Measurements from ENCODE around the gene EIF3C.
"Not testable (repeated sequence)": the region's sequence is repeated elsewhere in the genome, so short reads cannot be mapped to it uniquely, and the experiment has no call there.

Gene EIF3C, protein sequence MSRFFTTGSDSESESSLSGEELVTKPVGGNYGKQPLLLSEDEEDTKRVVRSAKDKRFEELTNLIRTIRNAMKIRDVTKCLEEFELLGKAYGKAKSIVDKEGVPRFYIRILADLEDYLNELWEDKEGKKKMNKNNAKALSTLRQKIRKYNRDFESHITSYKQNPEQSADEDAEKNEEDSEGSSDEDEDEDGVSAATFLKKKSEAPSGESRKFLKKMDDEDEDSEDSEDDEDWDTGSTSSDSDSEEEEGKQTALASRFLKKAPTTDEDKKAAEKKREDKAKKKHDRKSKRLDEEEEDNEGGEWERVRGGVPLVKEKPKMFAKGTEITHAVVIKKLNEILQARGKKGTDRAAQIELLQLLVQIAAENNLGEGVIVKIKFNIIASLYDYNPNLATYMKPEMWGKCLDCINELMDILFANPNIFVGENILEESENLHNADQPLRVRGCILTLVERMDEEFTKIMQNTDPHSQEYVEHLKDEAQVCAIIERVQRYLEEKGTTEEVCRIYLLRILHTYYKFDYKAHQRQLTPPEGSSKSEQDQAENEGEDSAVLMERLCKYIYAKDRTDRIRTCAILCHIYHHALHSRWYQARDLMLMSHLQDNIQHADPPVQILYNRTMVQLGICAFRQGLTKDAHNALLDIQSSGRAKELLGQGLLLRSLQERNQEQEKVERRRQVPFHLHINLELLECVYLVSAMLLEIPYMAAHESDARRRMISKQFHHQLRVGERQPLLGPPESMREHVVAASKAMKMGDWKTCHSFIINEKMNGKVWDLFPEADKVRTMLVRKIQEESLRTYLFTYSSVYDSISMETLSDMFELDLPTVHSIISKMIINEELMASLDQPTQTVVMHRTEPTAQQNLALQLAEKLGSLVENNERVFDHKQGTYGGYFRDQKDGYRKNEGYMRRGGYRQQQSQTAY

DNA sequence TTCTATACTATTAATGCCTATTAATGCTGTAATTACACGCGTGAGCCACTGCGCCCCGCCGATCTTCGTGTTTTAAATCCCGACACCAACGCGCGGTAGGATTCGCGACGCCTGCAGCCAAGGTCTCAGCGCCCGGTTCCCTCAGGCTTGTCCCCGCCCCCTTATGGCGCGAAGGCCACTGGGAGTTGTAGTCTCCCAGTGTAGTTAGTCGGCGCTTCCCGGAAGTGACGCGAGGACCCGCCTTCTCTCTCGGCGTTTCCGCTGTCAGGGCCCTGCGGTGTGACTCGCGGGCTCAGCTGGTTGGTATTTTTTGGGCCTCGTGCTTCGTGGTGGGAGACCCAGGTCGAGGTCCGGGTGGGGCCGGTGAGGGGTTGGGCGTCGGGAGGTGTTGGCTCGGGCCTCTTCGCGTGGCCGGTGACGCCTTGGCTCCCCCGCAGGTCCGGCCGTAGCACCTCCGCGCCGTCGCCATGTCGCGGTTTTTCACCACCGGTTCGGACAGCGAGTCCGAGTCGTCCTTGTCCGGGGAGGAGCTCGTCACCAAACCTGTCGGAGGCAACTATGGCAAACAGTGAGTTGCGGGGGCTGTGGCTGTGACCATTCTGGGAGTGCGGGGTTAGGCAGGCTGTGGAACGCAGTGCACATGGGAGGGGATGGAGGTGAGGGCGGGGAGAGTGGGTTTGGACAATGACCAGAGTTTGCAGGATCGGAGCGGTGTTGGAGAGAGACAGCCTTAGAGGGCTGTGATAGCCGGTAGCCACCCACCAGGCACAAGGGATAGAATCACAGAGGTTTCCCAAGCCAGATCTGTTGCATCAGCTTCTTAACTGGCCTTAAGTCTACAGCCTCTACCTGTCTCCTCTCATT lies at the start of gene EIF3C:
Gene EIF3C, plus strand, starts transcription at position 245 of the 864 bp plus-strand sequence. Its CDS starts 223 bp downstream, at position 468.
- DNase-seq (ENCODE audit: low read depth, low spot score), result not testable (repeated sequence)

DNA sequence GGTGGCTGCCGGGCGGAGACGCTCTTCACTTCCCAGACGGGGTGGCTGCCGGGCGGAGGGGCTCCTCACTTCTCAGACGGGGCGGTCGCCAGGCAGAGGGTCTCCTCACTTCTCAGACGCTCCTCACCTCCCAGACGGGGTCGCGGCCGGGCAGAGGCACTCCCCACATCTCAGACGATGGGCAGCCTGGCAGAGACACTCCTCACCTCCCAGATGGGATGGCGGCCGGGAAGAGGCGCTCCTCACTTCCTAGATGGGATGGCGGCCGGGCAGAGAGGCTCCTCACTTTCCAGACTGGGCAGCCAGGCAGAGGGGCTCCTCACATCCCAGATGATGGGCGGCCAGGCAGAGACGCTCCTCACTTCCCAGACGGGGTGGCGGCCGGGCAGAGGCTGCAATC lies 45.0 kb upstream of the EIF3C start:
- not testable (repeated sequence) for DNase-seq (ENCODE audit: low read depth, low spot score)

DNA sequence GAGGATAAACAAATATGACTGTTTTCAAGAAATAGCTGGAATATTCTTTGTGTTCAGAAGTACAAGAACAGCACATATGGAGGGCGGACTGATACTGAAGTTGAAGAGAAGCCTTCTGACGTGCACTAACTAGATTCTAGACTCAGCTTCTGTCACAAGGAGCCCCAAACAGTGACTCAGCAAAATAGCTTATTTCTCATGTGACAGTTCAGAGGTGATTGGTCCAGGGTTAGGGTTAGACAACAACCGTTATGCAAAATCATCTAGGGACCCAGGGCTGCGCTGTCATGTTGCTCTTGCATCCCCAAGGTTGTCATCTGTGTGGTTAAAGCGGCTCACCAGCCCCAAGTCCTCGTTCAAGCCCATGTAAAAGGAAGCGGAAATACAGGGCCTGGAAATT lies 43.8 kb upstream of the EIF3C start:
- not testable (repeated sequence) for DNase-seq (ENCODE audit: low read depth, low spot score)

DNA sequence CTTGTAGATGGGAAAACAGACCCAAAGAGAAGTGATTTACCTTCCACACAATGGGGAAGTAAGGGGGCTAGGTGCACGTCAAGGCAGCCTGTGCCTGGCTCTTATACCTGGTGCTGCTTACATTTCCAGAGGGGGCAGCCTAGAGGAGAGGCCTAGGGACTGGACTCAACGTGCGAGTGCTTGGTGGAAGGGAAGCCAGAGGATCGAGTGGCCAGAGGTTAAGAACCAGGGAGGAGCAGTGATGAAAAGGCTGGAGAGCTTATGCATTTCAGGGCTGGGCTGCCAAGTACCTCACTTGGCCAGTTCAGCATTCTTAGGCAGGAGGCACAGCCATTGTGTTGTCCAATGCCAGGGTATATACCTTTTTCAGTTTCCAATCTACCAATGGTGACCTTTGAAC lies 43.1 kb upstream of the EIF3C start:
- DNase-seq (ENCODE audit: low read depth, low spot score), result not testable (repeated sequence)

DNA sequence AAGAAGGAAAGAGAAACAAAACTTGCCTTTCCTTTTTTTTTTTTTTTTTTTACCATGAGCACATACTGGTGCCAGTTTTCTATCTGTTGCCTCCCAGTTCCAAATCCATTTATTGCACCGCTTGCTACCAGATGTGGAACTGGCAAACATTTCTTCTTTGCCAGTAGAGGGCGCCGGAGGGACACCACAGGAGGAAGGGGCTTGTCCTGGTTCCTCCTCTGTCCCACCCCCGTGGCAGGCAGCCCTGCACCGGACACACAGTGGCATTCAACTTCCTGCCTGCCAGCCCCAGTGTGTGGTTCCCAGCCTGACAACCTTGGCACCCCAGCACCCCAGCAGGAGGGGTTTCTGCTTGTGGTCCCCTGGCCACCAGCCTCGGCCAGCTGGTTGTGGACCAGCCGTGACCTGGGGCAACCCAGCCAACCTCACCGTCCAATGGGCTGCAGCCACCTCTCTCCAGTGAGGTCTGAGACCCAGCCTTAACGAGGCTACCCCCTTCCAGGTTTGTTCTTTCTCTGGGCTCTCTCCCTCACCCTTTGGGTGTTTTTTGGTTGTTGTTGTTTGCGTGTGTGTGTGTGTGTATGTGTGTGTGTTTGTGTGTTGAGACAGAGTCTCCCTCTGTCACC lies 22.8 kb upstream of the EIF3C start:
- not testable (repeated sequence) for DNase-seq (ENCODE audit: low read depth, low spot score)

DNA sequence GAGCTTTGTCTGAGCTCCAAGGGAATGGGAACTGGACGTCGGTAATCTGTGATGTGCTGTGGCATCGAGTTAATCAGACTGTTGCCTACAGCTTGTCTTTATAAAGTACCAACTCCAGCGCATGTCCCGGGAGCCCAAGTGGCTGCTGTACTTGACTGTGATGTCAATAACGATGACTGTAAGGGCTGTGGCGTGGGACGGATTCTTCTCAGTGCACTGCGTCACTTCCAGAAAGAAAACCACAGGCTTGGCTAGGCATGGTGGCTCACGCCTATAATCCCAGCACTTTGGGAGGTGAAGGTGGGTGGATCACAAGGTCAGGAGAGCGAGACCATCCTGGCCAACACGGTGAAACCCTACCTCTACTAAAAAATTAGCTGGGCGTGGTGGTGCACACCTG lies 21.8 kb upstream of the EIF3C start:
- DNase-seq (ENCODE audit: low read depth, low spot score), result not testable (repeated sequence)

DNA sequence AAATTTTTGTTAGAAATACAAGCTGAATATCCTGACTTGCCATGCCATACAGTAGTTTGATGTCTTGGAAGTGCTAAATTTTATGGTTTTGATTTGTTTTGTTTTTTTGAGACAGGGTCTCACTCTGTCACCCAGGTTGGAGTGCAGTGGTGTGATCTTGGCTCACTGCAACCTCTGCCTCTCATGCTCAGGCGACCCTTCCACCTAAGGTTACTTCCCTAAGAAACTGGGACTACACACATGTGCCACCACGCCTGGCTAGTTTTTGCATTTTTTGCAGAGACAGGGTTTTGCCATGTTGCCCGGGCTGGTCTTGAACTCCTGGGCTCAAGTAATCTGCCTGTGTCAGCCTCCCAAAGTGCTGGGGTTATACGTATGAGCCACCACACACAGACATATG lies 19.5 kb upstream of the EIF3C start:
- not testable (repeated sequence) for DNase-seq (ENCODE audit: low read depth, low spot score)

DNA sequence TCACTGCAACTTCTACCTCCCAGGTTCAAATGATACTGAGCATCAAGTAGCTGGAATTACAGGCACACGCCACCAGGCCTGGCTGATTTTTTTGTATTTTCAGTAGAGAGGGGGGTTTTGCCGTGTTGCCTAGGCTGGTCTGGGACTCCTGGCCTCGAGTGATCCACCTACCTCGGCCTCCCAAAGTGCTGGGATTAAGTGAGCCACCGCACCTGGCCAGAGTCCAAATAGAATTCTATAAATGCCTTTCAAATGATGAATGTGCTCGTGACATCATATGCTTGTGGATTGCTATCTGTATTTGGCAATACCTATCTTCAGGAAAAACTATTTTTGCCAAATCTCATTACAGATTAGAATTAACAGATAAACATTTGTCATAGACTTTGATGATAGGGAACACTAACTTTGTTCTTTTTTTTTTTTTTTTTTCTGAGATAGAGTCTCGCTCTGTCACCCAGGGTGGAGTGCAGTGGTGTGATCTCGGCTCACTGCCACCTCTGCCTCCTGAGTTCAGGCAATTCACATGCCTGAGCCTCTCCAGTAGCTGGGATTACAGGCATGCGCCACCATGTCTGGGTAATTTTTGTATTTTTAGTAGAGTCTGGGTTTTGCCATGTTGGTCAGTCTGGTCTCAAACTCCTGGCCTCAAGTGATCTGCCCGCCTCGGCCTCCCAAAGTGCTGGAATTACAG lies 17.9 kb upstream of the EIF3C start:
- DNase-seq (ENCODE audit: low read depth, low spot score), result not testable (repeated sequence)

DNA sequence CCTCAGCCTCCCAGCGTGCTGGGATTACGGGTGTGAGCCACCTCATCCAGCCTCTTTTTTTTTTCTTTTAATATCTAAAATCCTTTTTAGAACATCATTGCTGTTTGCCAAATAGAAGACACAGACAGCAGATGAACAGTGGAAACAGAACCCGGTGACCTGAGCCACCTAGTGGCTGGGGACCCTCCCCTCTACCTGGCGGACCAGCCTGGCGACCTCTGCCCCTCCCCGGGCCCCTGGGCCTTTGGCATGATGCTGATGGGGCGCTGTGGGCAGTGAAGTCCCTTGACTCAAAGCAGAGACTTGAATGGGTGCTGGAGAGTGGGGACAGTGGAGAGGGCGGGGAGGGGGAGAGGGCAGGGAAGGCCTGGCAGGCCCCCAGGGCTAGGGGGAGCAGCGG lies 11.5 kb upstream of the EIF3C start:
- DNase-seq (ENCODE audit: low read depth, low spot score), result not testable (repeated sequence)

DNA sequence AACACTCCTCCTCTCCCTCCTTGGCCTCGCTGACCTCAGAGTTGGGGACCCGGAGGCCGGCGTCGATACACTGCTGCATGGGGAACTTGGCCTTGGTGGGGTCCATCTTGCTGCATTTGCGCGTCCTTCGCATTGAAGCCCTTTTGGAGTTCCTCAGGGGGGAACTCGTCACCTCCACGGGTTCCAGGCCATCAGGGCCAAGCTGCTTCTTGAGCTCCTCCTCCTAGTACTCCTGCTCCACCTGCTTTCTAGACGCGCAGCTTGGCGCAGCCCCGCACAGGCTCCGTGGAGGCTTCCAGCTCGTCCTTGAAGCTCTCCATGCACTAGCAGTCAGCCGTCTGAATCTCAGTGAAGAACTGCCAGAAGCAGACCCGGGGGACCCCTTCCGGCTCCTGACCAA lies 10.9 kb upstream of the EIF3C start:
- DNase-seq (ENCODE audit: low read depth, low spot score), result not testable (repeated sequence)

DNA sequence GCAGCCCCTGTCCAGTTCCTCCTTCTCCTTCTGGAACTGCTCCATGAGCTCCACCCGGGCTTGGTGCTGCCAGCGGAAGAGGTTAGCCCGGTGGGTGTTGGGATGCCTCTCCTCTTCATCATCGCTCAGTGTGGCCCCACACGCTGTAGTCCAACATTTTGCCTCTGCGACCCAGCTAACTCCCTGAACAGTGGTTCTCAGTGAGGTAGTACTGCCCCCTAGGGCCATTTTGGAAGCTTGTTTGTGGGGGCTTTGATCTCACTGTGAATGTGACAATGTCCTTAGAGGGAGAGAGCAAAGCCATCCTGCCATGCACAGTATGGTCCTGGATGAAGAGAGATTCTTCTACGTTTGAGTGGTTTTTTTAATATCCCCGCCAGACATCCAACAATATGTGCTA lies 9.9 kb upstream of the EIF3C start:
- DNase-seq (ENCODE audit: low read depth, low spot score), result not testable (repeated sequence)

DNA sequence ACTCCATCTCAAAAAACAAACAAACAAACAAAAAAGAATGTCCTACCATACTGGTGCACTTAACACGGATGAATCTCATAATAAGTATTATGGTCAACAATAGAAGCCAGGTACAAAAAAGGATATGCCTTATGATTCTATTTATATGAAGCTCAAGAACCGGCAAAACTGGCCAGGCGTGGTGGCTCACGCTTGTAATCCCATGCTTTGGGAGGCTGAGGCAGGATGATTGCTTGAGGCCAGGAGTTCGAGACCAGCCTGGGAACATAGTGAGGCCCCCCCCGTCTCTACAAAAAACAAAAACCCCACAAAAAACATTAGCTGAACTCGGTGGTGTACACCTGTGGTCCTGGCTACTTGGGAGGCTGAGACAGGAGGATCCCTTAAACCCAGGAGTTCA lies 7.0 kb upstream of the EIF3C start:
- DNase-seq (ENCODE audit: low read depth, low spot score), result not testable (repeated sequence)

DNA sequence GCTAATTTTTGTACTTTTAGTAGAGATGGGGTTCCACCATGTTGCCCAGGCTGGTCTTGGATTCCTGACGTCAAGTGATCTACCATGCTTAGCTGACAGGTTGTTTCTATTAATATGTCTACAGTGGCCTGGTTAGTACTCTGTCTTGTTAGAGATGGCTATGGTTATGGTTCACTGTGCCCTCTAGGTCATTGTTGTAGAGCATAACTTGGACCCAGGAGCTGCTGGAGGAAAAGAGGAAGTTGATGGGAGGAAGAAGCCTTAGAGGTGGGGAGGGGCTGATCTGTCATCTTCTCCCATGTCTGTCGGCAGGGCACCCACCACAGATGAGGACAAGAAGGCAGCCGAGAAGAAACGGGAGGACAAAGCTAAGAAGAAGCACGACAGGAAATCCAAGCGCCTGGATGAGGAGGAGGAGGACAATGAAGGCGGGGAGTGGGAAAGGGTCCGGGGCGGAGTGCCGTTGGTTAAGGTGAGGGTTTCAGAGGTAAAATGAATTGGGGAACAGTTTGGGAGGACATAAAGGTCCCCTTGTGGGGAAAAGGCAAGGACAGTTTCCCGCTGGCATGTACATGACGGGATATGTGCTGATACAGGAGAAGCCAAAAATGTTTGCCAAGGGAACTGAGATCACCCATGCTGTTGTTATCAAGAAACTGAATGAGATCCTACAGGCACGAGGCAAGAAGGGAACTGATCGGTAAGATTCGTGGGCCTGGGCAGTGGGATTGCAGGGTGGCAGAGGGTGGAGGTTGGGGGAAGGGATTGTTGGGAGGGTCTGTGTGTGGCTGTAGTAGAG lies 11.8 kb downstream of the EIF3C start:
- not testable (repeated sequence) for DNase-seq (ENCODE audit: low read depth, low spot score)

DNA sequence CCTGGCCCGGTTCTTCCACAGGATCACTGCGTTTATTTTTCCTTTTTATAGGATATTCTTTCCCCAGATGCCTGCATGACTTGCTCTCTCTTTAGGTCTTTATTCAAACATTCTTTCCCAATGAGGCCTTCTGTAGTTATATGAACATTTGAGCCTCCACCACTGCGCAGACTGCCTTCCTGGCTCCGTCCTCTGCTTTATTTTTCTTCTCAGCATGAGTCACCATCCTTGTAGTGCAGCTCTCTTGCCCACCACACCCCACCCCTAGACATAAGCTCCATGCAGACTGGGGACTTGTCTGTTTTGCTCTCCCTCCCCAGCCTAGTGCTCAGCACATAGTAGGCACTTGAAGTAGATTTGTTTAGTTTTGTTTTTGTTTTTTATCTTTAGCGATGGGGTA lies 20.0 kb downstream of the EIF3C start:
- not testable (repeated sequence) for DNase-seq (ENCODE audit: low read depth, low spot score)

DNA sequence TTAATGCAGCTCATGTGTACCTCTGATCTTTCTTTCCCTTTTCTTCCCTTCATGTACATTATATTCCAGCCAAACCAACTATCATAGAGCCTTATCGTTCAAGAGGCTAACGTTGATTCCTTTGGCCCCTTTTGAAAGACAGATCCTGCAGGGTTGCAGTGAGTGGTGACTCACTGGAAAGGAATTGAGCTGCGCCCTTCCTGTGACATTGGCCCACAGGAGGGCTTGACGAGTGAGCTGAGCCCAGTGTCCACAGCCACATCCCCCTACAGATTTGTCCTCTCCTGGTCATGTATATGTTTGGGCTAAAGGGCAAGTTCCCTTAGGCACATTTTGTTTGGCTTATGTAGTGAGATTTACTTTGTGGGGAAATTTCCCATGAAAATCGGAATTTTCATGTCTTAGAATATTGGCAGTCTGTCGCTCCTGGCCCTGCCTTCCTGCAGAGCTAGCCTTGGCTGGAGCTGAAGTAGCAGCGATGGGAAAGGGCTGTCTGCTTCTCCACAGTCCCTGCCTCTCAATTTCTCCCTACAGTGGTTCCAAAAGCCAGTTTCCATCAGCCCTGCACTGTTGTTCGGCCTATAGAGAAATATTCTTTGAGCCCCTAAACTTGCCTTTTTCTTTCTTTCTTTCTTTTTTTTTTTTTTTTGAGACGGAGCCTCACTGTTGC lies 21.3 kb downstream of the EIF3C start:
- DNase-seq (ENCODE audit: low read depth, low spot score), result not testable (repeated sequence)

DNA sequence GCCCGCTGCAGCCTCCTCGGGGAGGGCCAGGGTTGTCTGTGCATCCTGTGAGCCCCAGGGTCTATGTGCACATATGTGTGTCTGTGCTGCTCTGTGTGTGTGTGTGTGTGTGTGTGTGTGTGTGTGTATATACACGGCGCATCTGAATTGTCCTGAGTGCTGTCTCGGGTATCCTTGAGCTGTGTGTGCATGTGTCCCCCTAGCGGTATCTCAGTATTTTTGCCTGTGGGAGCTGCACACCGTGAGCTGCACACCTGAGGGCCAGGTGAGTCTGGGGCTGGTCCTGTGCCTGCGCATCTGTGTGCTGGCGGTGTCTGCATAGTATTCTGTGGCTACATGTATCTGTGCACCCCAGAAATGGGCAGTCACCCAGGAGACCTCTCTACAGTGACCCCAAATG lies 28.5 kb downstream of the EIF3C start:
- DNase-seq (ENCODE audit: low read depth, low spot score), result not testable (repeated sequence)

DNA sequence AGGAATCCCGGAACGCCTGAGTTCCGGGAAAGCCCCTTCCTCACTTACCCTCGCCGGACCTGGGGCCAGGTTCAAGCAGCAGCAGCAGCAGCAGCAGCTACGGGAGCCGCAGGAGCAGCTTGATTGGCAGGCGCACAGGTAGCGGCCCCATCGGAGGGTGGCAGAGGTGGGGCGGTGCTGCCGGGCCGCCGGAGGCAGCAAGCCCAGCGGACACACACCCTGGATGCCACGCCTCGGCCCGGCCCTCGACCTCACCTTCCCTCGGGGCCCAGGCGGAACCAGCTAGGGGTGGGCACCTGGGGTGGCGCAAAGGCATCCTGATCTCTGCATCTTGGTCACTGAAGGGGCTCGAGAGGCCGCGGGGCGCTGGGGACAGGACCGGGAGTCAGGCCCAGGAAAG lies 29.4 kb downstream of the EIF3C start:
- DNase-seq (ENCODE audit: low read depth, low spot score), result not testable (repeated sequence)

DNA sequence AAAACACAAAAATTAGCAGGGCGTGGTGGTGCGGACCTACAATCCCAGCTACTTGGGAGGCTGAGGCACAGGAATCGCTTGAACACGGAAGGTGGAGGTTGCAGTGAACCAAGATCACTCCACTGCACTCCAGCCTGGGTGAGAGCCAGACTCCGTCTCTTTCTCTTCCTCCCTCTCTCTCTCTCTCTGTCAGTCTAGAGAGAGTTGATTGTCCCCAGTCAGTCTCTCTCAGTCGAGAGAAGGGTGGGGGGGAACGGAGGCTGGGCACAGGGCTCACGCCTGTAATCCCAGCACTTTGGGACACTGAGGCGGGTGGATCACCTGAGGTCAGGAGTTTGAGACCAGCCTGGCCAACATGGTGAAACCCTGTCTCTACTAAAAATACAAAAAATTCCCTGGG lies 30.0 kb downstream of the EIF3C start:
- DNase-seq (ENCODE audit: low read depth, low spot score), result not testable (repeated sequence)

All from activated naive CD8-positive, alpha-beta T cell treated with anti-CD3 and anti-CD28 coated beads, Interleukin-2, amount 50 U/mL, for 16 hours (primary cell).